Measurements from ENCODE around the gene LIN7A.

GRCh38 chr12:80966001-80966400, 28.3 kb upstream of the LIN7A start:
- TF ChIP-seq CTCF (conservative IDR thresholded peaks at IDR 0.05; ENCODE audit: low read length) (no peak), EZH2phosphoT487 (IDR thresholded peaks at IDR 0.05; ENCODE audit: borderline replicate concordance) (no peak)
